M059J (cell line): ENCODE results near the gene TTC28. TPM values are rescaled to one million over a fixed set of nuclear protein-coding genes. Genes with fewer than 3 reads are reported as not detected.

Experiments
- DNase-seq: peaks from one replicate; pipeline ENCODE4 v3.0.0-alpha.2; 2012; ENCODE audit warnings: low read depth
- total RNA-seq: library from RNA; depleted of rRNA; stranded (reverse); fragments of >200 nt; shearing (Covaris generic); gene quantifications from 2 replicates; pipeline ENCODE4 v1.2.3, GENCODE V29; 2014

The TTC28 gene
- total RNA-seq, 1 experiment from 2014 or later = 13.9 TPM

DNA sequence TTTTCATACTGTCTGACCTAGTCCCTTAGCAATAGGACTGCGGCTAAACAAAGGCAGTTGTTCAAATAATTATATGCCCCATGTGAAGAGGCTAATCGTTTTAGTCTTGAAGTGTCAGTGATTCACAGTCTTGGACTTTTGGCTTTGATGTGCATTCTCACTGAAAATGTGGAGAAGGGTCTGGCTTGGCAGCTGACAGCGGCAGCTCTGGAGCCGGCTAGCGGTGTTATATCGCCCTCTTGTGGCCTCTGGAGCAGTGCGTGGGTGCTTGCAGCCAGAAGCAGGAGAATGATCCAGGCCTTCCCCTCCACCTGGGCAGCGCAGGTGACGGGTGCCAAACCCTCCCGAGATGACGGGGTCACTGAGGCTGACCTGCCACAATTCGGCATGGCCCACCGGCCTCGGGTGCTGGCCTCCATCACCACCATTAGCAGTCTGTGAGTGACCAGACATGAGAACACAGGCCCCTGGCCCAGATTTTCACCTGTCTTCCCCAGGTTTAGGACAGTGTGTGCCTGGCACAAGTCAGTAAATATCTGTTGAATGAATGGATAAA, 670.3 kb downstream of the TTC28 start:
- DNase-seq = peak; percentile 75

DNA sequence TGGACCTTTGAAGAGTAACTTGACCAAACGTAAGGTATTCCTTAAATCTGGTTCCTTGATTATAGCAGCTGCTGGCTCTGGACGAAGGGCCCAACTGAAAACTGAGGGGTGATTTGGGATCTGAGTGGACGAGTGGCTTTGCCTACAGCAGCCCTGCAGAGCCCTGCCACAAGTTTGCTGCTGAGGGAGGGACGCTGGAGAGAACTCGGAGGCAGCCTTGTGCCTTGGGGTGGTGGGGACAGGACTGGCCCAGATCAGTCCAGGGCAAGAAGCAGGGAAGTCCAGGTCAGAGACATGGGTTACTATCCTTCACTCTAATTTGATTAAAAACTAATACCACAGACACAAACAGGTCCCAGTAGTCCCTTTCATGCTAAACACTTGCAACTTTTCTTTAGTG, 671.0 kb downstream of the TTC28 start:
- no peak for DNase-seq

GRCh38 chr22:28008056-28008455, 671.6 kb downstream of the TTC28 start:
- no peak for DNase-seq

DNA sequence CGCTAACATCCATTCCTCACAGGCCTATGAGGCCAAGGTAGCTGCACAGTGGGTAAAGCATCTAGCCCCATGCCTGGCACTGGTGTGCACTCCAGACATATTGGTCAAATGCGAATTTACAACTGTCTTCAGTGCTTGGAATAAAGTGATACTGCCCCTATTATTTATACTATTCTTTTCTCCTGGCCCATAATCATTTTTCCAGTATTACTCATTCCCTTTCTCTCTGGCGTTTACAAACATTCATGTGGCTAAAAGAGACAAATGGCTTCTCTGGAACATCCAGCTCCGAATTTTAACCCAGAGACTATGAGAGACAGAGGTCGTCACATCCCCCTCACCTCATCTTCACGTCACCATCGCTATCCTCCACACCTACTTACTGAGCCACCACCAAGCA, 673.4 kb downstream of the TTC28 start:
- peak; percentile 11 for DNase-seq

- DNase-seq = no peak
Measured at GRCh38 chr22:28005513-28005912, 674.1 kb downstream of the TTC28 start.

DNA sequence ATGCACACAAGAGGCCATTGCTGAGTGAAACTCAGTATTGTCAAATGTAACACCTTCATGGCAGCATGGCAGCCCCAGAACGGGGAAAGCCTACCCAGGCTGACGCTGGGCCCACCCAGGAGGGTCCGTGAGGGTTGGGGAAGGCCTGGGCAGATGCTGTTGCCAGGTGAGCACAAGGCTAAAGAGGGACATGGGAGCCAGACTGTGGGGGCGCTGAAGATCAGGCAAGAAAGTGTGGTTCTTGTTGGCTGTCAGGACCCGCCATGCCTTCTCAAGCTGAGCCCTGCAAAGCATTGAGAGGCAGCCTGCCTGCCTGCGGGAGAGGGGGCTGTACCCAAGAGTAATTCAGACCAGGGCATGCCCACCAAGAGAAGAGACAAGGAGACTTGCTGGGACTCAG, 675.6 kb downstream of the TTC28 start:
- no peak for DNase-seq

DNA sequence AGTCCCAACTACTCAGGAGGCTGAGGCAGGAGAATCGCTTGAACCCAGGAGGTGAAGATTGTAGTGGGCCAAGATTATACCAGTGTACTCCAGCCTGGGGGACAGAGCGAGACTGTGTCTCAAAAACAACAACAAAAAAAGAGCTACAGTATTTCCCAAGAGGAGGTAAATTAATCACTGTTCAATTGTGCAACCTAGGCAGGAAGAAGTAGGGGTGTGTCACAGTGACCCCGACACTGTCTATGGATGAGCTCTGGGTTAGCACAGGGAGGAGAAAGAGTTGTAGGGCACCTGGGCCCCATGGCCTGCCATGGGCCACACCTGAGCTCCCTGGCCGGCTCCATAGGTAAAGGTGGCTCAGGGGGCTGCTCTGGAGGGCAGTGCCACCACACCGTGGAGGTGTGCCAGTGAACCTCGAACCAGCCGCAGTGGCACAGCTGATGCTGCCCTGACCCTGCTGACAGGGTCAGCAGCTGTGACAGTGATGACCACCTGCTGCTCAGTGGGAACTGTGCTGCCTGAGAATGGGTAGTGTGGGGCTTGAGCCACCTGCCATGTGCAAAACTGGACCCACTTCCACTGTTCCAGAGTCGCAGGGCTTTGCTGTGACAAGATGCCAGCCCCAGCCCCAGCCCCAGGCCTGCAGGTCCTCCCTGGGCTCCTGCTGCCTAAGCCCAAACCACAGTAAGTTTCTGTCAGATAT, 676.6 kb downstream of the TTC28 start:
- no peak for DNase-seq

GRCh38 chr22:28002181-28002700, 677.4 kb downstream of the TTC28 start:
- no peak for DNase-seq

GRCh38 chr22:28001171-28001835, 678.3 kb downstream of the TTC28 start:
- no peak for DNase-seq

DNA sequence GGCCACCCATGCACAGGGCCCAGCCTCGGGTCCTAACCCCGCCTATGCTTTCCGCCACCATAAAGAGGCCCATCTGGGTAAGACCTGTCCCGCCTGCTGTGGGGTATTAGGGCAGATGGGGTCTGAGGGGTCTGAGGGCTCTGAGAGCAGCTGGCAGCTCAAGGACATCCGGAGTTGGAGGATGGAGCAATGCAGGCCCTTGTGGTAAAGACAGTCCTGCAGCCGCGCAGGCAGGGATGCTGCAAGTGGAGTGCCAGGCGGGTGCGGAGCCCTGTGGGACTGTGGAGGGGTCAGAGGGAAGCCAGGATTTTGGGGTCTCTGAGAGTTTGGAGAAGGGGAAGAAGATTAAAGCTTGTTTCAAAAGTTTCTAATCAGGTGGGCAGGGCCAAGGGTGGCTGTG, 679.3 kb downstream of the TTC28 start:
- no peak for DNase-seq

GRCh38 chr22:27999876-28000275, 679.8 kb downstream of the TTC28 start:
- DNase-seq = no peak

GRCh38 chr22:27998511-27999410, 680.9 kb downstream of the TTC28 start:
- no peak for DNase-seq

- no peak for DNase-seq
Measured at GRCh38 chr22:27997538-27997937, 682.1 kb downstream of the TTC28 start.

DNA sequence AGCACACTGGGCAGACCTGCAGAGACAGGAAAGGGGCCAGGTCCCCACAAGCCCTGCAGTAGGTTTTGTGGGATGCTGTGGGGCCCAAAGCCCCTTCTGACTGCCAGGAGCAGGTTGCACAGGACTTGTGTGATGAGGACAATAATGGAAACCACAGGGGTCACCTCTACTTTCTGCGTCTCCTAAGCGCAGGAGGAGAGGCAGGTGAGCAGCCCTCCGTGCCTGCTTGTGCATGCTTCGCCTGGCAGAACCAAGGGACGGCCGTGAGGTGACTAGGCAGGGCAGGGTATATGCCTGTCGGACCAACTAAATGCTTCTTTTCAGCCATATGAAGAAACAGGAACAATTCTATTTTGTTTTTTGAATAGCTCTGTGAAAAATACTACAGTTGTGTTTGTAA, 682.7 kb downstream of the TTC28 start:
- DNase-seq = no peak

GRCh38 chr22:27996529-27996925, 683.1 kb downstream of the TTC28 start:
- no peak for DNase-seq

- peak; percentile 4 for DNase-seq
Measured at GRCh38 chr22:27995801-27996528, 683.7 kb downstream of the TTC28 start.

DNA sequence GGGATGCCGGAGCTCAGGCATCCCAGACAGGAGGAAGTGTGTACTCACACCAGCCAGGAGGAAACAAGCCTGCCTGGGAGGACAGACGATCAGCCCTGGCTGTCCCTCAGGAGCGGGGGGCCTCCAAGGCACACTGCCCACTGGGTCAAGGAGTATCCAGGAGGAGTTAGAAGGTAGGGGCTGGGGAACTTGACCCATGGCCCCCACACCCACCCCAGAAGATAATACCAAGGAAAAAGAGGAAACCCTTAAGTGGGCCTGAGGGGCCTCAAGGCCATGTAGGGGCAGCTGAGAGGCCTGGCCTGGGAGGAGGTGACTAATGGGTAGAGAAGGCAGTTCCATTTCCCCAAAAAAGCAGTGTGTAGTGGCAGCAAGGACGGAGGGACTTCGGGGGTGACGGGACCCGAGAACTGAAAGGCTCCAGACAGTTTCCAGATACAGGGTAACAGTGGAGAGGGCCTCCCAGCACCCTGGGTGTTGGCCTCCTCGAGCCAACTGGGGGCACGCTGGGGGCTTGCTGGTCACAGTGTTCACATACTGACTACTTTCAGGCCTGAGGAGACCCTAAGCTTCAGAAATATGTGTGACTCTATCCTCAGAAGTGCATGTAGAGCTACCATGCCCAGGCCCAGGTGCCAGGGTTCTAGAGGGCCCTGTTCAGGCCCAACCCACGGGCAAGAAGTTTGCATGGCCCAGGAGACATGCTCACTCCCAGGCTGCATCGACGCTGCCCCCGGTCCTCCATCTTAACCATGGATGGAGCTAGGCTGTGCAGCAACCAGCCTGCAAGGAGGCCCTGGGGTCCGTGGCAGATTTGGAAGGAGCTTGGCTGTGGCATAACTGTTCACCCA, 684.9 kb downstream of the TTC28 start:
- no peak for DNase-seq

- DNase-seq = no peak
Measured at GRCh38 chr22:27993774-27994350, 685.8 kb downstream of the TTC28 start.

- DNase-seq = no peak
Measured at GRCh38 chr22:27993201-27993635, 686.4 kb downstream of the TTC28 start.
